Lower lobe of right lung (tissue), 2 donors: ENCODE measurements around the gene ATP6AP1. TPM values are rescaled to one million over a fixed set of nuclear protein-coding genes. Genes with fewer than 3 reads are reported as not detected.

Experiments
- ATAC-seq, 2 donors: fragments of 200-7000 bp; cut with Tn5 transposase; one replicate each; pipeline ENCODE4 v1.9.1; 2020 to 2022; ENCODE audit warnings: mild to moderate bottlenecking in 2 of 2, moderate library complexity in 2 of 2
- DNase-seq: peaks from one replicate; pipeline ENCODE4 v3.0.0-alpha.2; 2020
- H3K27ac ChIP-seq: fragments of 200-600 bp; one replicate; pipeline ENCODE4 v1.8.0; 2022
- H3K27me3 ChIP-seq: fragments of 200-600 bp; one replicate; pipeline ENCODE4 v1.8.0; 2022; ENCODE audit warnings: low read depth
- H3K36me3 ChIP-seq: fragments of 200-600 bp; one replicate; pipeline ENCODE4 v1.8.0; 2022; ENCODE audit warnings: mild to moderate bottlenecking
- H3K4me1 ChIP-seq: fragments of 200-600 bp; one replicate; pipeline ENCODE4 v1.8.0; 2022
- H3K4me3 ChIP-seq: fragments of 200-600 bp; one replicate; pipeline ENCODE4 v1.8.0; 2022; ENCODE audit warnings: mild to moderate bottlenecking
- H3K9me3 ChIP-seq: fragments of 200-600 bp; one replicate; pipeline ENCODE4 v1.8.0; 2022
- intact Hi-C: fragments of 100-400 bp; cut with DNase I; formaldehyde crosslinking; loops from one replicate; pipeline ENCODE4 v1.11.0; 2022
- total RNA-seq: library from RNA; stranded (reverse); fragmentation: NEBNext Ultra II Directional; extraction: Animal tissue kit (Norgen Biotek cat#: 25700); gene quantifications from one replicate; pipeline ENCODE4 v1.2.1, GENCODE V29; 2021
- TF ChIP-seq, protein P1 (sequence below): fragments of 200-600 bp; IDR thresholded peaks from one replicate; pipeline ENCODE4 v1.8.0; 2022; ENCODE audit warnings: antibody characterized with exemption, mild to moderate bottlenecking
- donor health status: DM: no; HTN: yes; CAD: no; lungs with severe emphysema.

The ATP6AP1 gene
- total RNA-seq, 1 donor from 2014 or later = 235 TPM

- Histone ChIP-seq H3K4me1 (no peaks in the 10 kb centered on the region), H3K9me3 (no peaks in the 10 kb centered on the region), H3K27me3 (no peaks in the 10 kb centered on the region), H3K27ac (no peak overlapping the region), H3K36me3 (peaks cover 24% of the 10 kb centered on the region), H3K4me3 (no peak overlapping the region)
- DNase-seq (no peak), ATAC-seq (no peak)
- intact Hi-C loops = no loop called here
- TF ChIP-seq, protein P1, sequence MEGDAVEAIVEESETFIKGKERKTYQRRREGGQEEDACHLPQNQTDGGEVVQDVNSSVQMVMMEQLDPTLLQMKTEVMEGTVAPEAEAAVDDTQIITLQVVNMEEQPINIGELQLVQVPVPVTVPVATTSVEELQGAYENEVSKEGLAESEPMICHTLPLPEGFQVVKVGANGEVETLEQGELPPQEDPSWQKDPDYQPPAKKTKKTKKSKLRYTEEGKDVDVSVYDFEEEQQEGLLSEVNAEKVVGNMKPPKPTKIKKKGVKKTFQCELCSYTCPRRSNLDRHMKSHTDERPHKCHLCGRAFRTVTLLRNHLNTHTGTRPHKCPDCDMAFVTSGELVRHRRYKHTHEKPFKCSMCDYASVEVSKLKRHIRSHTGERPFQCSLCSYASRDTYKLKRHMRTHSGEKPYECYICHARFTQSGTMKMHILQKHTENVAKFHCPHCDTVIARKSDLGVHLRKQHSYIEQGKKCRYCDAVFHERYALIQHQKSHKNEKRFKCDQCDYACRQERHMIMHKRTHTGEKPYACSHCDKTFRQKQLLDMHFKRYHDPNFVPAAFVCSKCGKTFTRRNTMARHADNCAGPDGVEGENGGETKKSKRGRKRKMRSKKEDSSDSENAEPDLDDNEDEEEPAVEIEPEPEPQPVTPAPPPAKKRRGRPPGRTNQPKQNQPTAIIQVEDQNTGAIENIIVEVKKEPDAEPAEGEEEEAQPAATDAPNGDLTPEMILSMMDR = no peak
Observed at GRCh38 chrX:154460326-154460725, 31.8 kb downstream of the ATP6AP1 start.

DNA sequence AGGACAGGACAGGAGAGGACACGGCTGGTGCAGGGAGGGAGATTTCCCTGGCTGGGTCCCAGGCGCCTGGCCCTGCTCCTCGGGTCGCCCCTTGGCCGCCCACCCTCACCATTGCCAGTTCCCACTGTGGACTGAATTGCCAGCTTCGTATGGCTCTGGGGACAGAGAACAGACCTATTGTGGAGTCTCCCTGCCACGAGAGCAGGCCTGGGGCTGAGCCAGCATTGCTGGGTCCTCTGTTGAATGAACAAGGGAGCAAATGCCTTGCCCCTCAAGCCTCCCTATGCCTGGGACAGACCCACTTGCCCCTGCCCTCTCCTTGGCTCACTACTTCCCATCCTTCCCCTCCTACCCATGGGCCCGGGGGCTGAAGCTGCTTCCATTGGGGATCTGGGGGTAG is 33.9 kb downstream of the ATP6AP1 start:
- peaks cover 37% of the 10 kb centered on the region for H3K36me3 ChIP-seq
- no peaks in the 10 kb centered on the region for H3K4me1 ChIP-seq
- no peak overlapping the region for H3K27ac ChIP-seq
- TF ChIP-seq, protein P1 = no peak
- H3K27me3 ChIP-seq = no peaks in the 10 kb centered on the region
- intact Hi-C loops = no loop called here
- no peak for DNase-seq
- no peak for ATAC-seq
- H3K9me3 ChIP-seq = no peaks in the 10 kb centered on the region
- H3K4me3 ChIP-seq = no peak overlapping the region

DNA sequence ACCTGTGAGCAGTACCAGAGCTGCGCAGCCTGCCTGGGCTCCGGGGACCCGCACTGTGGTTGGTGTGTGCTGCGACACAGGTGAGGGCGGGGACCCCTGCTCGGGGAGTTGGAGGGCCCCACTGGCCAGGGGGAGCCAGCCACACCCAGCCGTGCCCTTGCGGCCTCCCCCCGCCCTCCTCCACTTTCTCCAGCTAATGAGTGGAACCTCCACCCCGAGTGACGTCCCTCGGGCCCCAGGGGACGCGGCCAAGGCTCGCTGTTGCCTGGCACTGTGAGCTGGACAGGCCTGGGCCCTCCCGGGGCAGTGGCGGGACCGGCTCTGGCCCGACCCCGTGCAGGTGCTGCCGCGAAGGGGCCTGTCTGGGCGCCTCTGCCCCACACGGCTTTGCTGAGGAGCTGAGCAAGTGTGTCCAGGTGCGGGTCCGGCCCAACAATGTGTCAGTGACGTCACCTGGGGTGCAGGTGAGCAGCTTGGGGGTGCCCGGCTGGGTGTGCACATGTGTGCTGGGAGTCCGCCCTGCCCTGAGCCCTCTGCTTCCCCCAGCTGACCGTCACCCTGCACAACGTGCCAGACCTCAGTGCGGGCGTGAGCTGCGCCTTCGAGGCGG is 35.2 kb downstream of the ATP6AP1 start:
- ATAC-seq (no peak), DNase-seq (no peak)
- Histone ChIP-seq H3K9me3 (no peaks in the 10 kb centered on the region), H3K4me3 (no peak overlapping the region), H3K36me3 (peaks cover 50% of the 10 kb centered on the region), H3K27ac (no peak overlapping the region), H3K4me1 (no peaks in the 10 kb centered on the region), H3K27me3 (no peaks in the 10 kb centered on the region)
- intact Hi-C loops = no loop called here
- TF ChIP-seq, protein P1 = no peak

DNA sequence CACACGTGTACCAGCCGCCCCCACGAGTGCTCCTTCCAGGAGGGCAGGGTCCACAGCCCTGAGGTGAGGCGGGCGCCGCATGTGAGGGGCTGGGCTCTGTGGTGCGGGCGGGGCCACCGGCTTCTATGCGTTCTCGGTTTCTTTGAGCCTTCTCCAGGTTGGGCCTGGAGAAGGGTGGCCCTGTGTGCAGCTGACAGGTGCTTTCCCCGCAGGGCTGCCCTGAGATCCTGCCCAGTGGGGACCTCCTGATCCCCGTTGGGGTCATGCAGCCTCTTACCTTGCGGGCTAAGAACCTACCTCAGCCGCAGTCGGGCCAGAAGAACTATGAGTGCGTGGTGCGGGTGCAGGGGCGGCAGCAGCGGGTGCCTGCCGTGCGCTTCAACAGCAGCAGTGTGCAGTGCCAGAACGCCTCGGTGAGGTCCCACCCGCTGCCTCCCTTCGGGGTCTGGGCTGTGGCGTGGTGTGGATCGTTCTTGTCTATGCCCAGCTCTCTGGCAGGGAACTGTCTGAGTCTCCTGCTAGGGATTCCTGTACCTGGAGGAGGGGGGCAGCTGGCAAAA is 36.4 kb downstream of the ATP6AP1 start:
- TF ChIP-seq, protein P1 = no peak
- no peak overlapping the region for H3K27ac ChIP-seq
- ATAC-seq (no peak), DNase-seq (no peak)
- peaks cover 60% of the 10 kb centered on the region for H3K36me3 ChIP-seq
- no peaks in the 10 kb centered on the region for H3K4me1 ChIP-seq
- intact Hi-C loops = no loop called here
- H3K4me3 ChIP-seq = no peak overlapping the region
- no peaks in the 10 kb centered on the region for H3K9me3 ChIP-seq
- H3K27me3 ChIP-seq = no peaks in the 10 kb centered on the region

DNA sequence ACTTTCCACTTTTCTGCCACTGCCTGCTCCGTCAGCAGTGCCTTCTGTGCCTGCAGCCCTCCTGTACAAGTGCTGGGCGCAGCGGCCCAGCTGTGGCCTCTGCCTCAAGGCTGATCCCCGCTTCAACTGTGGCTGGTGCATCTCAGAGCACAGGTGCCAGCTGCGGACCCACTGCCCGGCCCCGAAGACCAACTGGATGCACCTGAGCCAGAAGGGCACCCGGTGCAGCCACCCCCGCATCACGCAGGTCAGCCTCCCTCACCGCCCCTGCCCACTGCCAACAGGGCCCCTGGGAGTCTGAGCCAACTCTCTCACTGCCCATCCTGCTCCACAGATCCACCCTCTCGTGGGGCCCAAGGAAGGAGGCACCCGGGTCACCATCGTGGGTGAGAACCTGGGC is 37.1 kb downstream of the ATP6AP1 start:
- no peak overlapping the region for H3K4me3 ChIP-seq
- peaks cover 67% of the 10 kb centered on the region for H3K36me3 ChIP-seq
- TF ChIP-seq, protein P1 = no peak
- DNase-seq (no peak), ATAC-seq (no peak)
- no peak overlapping the region for H3K27ac ChIP-seq
- intact Hi-C loops = no loop called here
- no peaks in the 10 kb centered on the region for H3K4me1 ChIP-seq
- no peaks in the 10 kb centered on the region for H3K27me3 ChIP-seq
- H3K9me3 ChIP-seq = no peaks in the 10 kb centered on the region
